ENCODE results near the gene OOSP1. TPM values are rescaled to one million over a fixed set of nuclear protein-coding genes. Genes with fewer than 3 reads are reported as not detected.

The OOSP1 gene
- total and polyA plus RNA-seq, 2 experiments from 2014 or later: not detected

GRCh38 chr11:59967677-59968394 lies 29.6 kb downstream of the OOSP1 start (continued):
- TF ChIP-seq STAT1 (IDR thresholded peaks at IDR 0.05; ENCODE audit: unreplicated experiment) (no peak), ETS1 (IDR thresholded peaks at IDR 0.05) (no peak), ZNF462 (CRISPR knock-in tag; IDR thresholded peaks at IDR 0.05) (no peak), NANOG (IDR thresholded peaks at IDR 0.05; ENCODE audit: borderline replicate concordance) (no peak), ZNF331 (CRISPR knock-in tag; IDR thresholded peaks at IDR 0.05; ENCODE audit: low read depth) (no peak)

- Mint-ChIP-seq H3K9me3 (no peaks in the 10 kb centered on the region), H3K27me3 (ENCODE audit: insufficient read depth, low read depth, poor library complexity) (no peaks in the 10 kb centered on the region), H3K36me3 (ENCODE audit: low read depth) (no peaks in the 10 kb centered on the region), H3K4me1 (peaks cover 26% of the 10 kb centered on the region; the same call in 2 of the 3 replicates), H3K27ac (no peak overlapping the region), H3K4me3 (no peak overlapping the region)
- H3K9me2 ChIP-seq (ENCODE audit: insufficient read depth): no peaks in the 10 kb centered on the region
- no peaks in the 10 kb centered on the region for H3F3A ChIP-seq (replicated peaks; ENCODE audit: low read depth)
- H3K27ac ChIP-seq (ENCODE audit: low read depth): no peak overlapping the region
- no peaks in the 10 kb centered on the region for H3K27me3 ChIP-seq (ENCODE audit: insufficient read depth)
- no peak overlapping the region for H3K4me2 ChIP-seq
- H3K79me2 ChIP-seq (replicated peaks; ENCODE audit: insufficient read depth): no peaks in the 10 kb centered on the region
- ATAC-seq: no peak
- DNase-seq (ENCODE audit: low spot score): no peak
- no peak overlapping the region for H3K4me3 ChIP-seq
- peaks cover 11% of the 10 kb centered on the region for H3K4me1 ChIP-seq (ENCODE audit: insufficient read depth)
- H3K36me3 ChIP-seq (ENCODE audit: insufficient read depth): no peaks in the 10 kb centered on the region
- no peak overlapping the region for H2AFZ ChIP-seq
- TF ChIP-seq STAT1 (IDR thresholded peaks at IDR 0.05; ENCODE audit: unreplicated experiment) (no peak), ZNF331 (CRISPR knock-in tag; IDR thresholded peaks at IDR 0.05; ENCODE audit: low read depth) (no peak), ETS1 (IDR thresholded peaks at IDR 0.05) (no peak)
- H4K20me1 ChIP-seq (replicated peaks; ENCODE audit: insufficient read depth): no peaks in the 10 kb centered on the region
Measured at GRCh38 chr11:59968395-59968783, 30.2 kb downstream of the OOSP1 start.
